Suprapubic skin (tissue), 4 donors: ENCODE data around the gene RGMA. TPM values are rescaled to one million over a fixed set of nuclear protein-coding genes. Genes with fewer than 3 reads are reported as not detected.

Experiments
- DNase-seq, 2 donors: peaks; one replicate each; pipeline ENCODE4 v3.0.0-alpha.2; 2019; ENCODE audit warnings: low spot score in 2 of 2
- H3K27ac ChIP-seq: fragments of 200-600 bp; sonication (generic); one replicate; pipeline ENCODE4 v1.5.1; 2019
- H3K27me3 ChIP-seq: fragments of 200-600 bp; sonication (generic); one replicate; pipeline ENCODE4 v1.5.1; 2019
- H3K36me3 ChIP-seq: fragments of 200-600 bp; sonication (generic); one replicate; pipeline ENCODE4 v1.5.1; 2019
- H3K4me1 ChIP-seq: fragments of 200-600 bp; sonication (generic); one replicate; pipeline ENCODE4 v1.5.1; 2019
- H3K4me3 ChIP-seq: fragments of 200-600 bp; sonication (generic); one replicate; pipeline ENCODE4 v1.5.1; 2019; ENCODE audit warnings: mild to moderate bottlenecking
- H3K9me3 ChIP-seq: fragments of 200-600 bp; sonication (generic); one replicate; pipeline ENCODE4 v1.5.1; 2019
- EP300 ChIP-seq: sonication (generic); formaldehyde crosslinking; IDR thresholded peaks from one replicate; pipeline ENCODE4 v1.6.1; 2017; ENCODE audit warnings: antibody characterized with exemption
- POLR2A ChIP-seq, 2 donors: fragments of 450-650 bp; IDR thresholded peaks; one replicate each; pipeline ENCODE4 v1.6.1; 2017; ENCODE audit warnings: antibody characterized with exemption in 2 of 2, mild to moderate bottlenecking in 2 of 2, moderate library complexity in 2 of 2
- POLR2AphosphoS5 ChIP-seq, 3 donors: sonication (generic); formaldehyde crosslinking; IDR thresholded peaks; one replicate each; pipeline ENCODE4 v1.6.1; 2017; ENCODE audit warnings: antibody characterized with exemption in 3 of 3
- WGBS: methylation state at CpG from one replicate; pipeline ENCODE4 v1.1.5; 2018; 5-methylcytosine and 5-hydroxymethylcytosine counted together
- total RNA-seq, 4 donors: library from RNA; depleted of rRNA; stranded (reverse); fragments of >200 nt; gene quantifications; one replicate each; pipeline ENCODE4 v1.1.0, GENCODE V29; 2016
- TF ChIP-seq, protein P1 (sequence below), 2 donors: fragments of 200-600 bp in 1 of 2; fragments of 450-650 bp in 1 of 2; sonication (generic) in 1 of 2; IDR thresholded peaks; one replicate each; pipeline ENCODE4 v1.5.1; 2016 to 2019; ENCODE audit warnings: antibody characterized with exemption in 2 of 2, mild to moderate bottlenecking in 1 of 2, moderate library complexity in 1 of 2

Gene RGMA
- total RNA-seq, 4 donors from 2014 or later: 11.1 to 18.7 (median 15.6) TPM

DNA sequence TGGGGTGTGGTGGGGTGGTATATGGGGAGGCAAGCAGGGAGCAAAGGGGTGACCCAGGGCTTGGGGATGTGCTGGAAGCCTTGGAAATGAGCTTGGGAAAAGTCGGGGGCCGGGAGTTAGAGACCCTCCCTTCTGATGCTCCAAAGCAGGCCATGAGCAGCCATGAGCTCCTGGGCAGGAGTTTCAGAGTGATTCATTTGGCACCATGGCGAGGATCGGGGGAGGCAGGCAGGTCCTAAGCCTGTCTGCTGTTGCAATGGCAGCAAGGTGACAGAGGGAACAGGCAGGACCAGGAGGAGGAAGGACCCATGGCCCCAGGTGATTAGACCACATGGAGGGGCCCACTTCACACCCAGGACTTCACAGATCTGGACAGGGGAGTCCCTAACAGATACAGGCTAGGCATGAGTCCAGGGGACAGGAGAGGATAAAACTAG is 21.3 kb downstream of the RGMA start:
- WGBS: 75% methylated on average over 4 of the region's 4 CpGs
- DNase-seq: peak in 1 of 2 donors; percentile 62
- H3K27ac ChIP-seq: no peak overlapping the region
- no peaks in the 10 kb centered on the region for H3K9me3 ChIP-seq
- H3K4me3 ChIP-seq: no peak overlapping the region
- H3K4me1 ChIP-seq: peaks cover 60% of the 10 kb centered on the region
- no peak for TF ChIP-seq EP300
- TF ChIP-seq POLR2AphosphoS5 (IDR thresholded peaks at IDR 0.05): no peak
- TF ChIP-seq, protein P1, sequence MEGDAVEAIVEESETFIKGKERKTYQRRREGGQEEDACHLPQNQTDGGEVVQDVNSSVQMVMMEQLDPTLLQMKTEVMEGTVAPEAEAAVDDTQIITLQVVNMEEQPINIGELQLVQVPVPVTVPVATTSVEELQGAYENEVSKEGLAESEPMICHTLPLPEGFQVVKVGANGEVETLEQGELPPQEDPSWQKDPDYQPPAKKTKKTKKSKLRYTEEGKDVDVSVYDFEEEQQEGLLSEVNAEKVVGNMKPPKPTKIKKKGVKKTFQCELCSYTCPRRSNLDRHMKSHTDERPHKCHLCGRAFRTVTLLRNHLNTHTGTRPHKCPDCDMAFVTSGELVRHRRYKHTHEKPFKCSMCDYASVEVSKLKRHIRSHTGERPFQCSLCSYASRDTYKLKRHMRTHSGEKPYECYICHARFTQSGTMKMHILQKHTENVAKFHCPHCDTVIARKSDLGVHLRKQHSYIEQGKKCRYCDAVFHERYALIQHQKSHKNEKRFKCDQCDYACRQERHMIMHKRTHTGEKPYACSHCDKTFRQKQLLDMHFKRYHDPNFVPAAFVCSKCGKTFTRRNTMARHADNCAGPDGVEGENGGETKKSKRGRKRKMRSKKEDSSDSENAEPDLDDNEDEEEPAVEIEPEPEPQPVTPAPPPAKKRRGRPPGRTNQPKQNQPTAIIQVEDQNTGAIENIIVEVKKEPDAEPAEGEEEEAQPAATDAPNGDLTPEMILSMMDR (IDR thresholded peaks at IDR 0.05): no peak
- peaks cover 5% of the 10 kb centered on the region for H3K36me3 ChIP-seq
- H3K27me3 ChIP-seq: peaks cover 4% of the 10 kb centered on the region

- peaks cover 63% of the 10 kb centered on the region for H3K4me1 ChIP-seq
- H3K36me3 ChIP-seq: peaks cover 5% of the 10 kb centered on the region
- TF ChIP-seq, protein P1 (IDR thresholded peaks at IDR 0.05): no peak
- TF ChIP-seq POLR2A (IDR thresholded peaks at IDR 0.05) (no peak), POLR2AphosphoS5 (IDR thresholded peaks at IDR 0.05) (no peak), EP300 (no peak)
- no peaks in the 10 kb centered on the region for H3K27me3 ChIP-seq
- H3K4me3 ChIP-seq: no peak overlapping the region
- H3K9me3 ChIP-seq: no peaks in the 10 kb centered on the region
- H3K27ac ChIP-seq: no peak overlapping the region
- DNase-seq: peak in 1 of 2 donors; percentile 48
- WGBS: 60% methylated on average over 7 of the region's 7 CpGs
Measured at GRCh38 chr15:93066834-93067648, 22.0 kb downstream of the RGMA start.

DNA sequence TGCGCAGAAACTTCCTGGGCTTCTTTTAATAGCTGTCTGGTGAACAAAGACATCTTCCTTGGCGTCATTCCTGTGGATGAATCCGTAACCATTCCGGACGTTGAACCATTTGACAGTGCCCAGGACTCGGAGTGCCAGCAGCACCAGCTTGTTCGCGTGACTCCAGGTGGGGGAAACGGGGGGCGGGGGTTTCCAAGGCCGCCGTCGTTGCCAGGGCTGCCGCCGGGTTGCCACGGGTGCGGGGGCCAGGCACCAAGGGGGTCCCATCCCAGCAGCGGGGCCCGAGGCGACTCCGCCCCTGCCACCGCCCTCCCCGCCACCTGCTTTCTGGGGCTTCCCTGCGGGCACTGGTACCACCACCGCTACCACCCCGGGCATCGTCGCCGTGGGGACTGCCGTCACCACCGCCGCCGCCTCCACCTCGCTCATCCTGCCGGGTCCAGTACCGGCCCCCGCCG is 22.8 kb downstream of the RGMA start:
- TF ChIP-seq EP300 (peak; percentile 80), POLR2A (IDR thresholded peaks at IDR 0.05) (no peak)
- TF ChIP-seq, protein P1 (IDR thresholded peaks at IDR 0.05): no peak
- Histone ChIP-seq H3K4me3 (no peak overlapping the region), H3K36me3 (peaks cover 5% of the 10 kb centered on the region), H3K27me3 (no peaks in the 10 kb centered on the region), H3K27ac (no peak overlapping the region), H3K4me1 (peaks cover 61% of the 10 kb centered on the region), H3K9me3 (no peaks in the 10 kb centered on the region)
- 91% methylated on average over 25 of the region's 38 CpGs for WGBS
- DNase-seq: peak in 1 of 2 donors; percentile 67

- Histone ChIP-seq H3K4me1 (peaks cover 61% of the 10 kb centered on the region), H3K27me3 (no peaks in the 10 kb centered on the region), H3K27ac (no peak overlapping the region), H3K4me3 (no peak overlapping the region), H3K9me3 (no peaks in the 10 kb centered on the region), H3K36me3 (peaks cover 5% of the 10 kb centered on the region)
- WGBS: 93% methylated on average over 17 of the region's 23 CpGs
- DNase-seq: peak in 1 of 2 donors; percentile 63
- TF ChIP-seq POLR2AphosphoS5 (IDR thresholded peaks at IDR 0.05): no peak
- TF ChIP-seq POLR2A (IDR thresholded peaks at IDR 0.05): no peak
- TF ChIP-seq, protein P1 (IDR thresholded peaks at IDR 0.05): no peak
- TF ChIP-seq EP300: no peak
Measured at GRCh38 chr15:93065641-93066045, 23.4 kb downstream of the RGMA start.
